ENCODE data around the gene PRKACB.

DNA sequence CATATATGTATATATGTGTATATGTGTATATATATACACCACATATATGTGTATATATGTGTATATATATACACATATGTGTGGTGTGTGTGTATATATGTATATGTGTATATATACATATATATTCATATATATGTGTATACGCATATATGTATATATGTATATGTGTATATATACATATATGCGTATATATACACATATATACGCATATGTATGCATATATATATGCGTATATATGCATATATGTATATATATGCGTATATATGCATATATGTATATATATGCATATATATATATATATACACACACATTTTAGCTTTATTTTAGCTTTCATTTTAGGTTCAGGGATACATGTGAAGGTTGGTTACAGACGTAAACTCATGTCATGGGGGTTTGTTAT is 54.8 kb downstream of the PRKACB start:
- TF ChIP-seq POLR2A (IDR thresholded peaks at IDR 0.05; ENCODE audit: low read length) (no peak), GATA1 (IDR thresholded peaks at IDR 0.05; ENCODE audit: low read depth, low read length) (no peak)
